Neuronal stem cell (in vitro differentiated cells): ENCODE measurements around the gene STARD8.

Source experiments
- DNase-seq: peaks from one replicate; pipeline ENCODE4 v3.0.0-alpha.2; 2013; ENCODE audit warnings: low spot score
- H2AFZ ChIP-seq: one replicate; pipeline ENCODE4 v1.6.1; 2013; ENCODE audit warnings: mild to moderate bottlenecking, low read length, inconsistent platforms
- H2AK5ac ChIP-seq: 2 replicates; pipeline ENCODE4 v1.6.1; 2013; ENCODE audit warnings: low read depth, mild to moderate bottlenecking, inconsistent platforms, low read length, moderate library complexity, mixed read lengths
- H2BK120ac ChIP-seq: 2 replicates; pipeline ENCODE4 v1.6.1; 2013; ENCODE audit warnings: low read depth, mild to moderate bottlenecking, inconsistent platforms, low read length, moderate library complexity, mixed read lengths
- H2BK12ac ChIP-seq: one replicate; pipeline ENCODE4 v1.6.1; 2013; ENCODE audit warnings: low read length, inconsistent platforms
- H2BK15ac ChIP-seq: 2 replicates; pipeline ENCODE4 v1.6.1; 2013; ENCODE audit warnings: mild to moderate bottlenecking, low read length, inconsistent platforms, mixed read lengths
- H2BK5ac ChIP-seq: one replicate; pipeline ENCODE4 v1.6.1; 2013; ENCODE audit warnings: inconsistent platforms, mild to moderate bottlenecking, low read length, moderate library complexity
- H3K14ac ChIP-seq: one replicate; pipeline ENCODE4 v1.6.1; 2013; ENCODE audit warnings: low read length, inconsistent platforms
- H3K18ac ChIP-seq: 2 replicates; pipeline ENCODE4 v1.6.1; 2013; ENCODE audit warnings: low read length, inconsistent platforms
- H3K23ac ChIP-seq: 2 replicates; pipeline ENCODE4 v1.6.1; 2013; ENCODE audit warnings: low read depth, mild to moderate bottlenecking, mixed read lengths, low read length, inconsistent platforms; ENCODE audit not compliant: poor library complexity
- H3K27ac ChIP-seq: replicated peaks from 3 replicates; pipeline ENCODE4 v1.5.1; 2013; ENCODE audit warnings: low read length, inconsistent platforms
- H3K27me3 ChIP-seq, 3 experiments: 2 replicates each; pipeline ENCODE4 v1.6.1; 2013; ENCODE audit warnings: low read length in 3 of 3, mild to moderate bottlenecking in 2 of 3, inconsistent platforms in 1 of 3, low read depth in 1 of 3, mixed read lengths in 1 of 3, moderate library complexity in 1 of 3; ENCODE audit not compliant: control insufficient read depth in 3 of 3, insufficient read depth in 3 of 3
- H3K36me3 ChIP-seq, 2 donors: replicated peaks in 1 of 2; 2 replicates each; pipeline ENCODE4 v1.6.1; 2013; ENCODE audit warnings: low read length in 2 of 2; ENCODE audit not compliant: control insufficient read depth in 2 of 2, insufficient read depth in 2 of 2
- H3K4ac ChIP-seq: 2 replicates; pipeline ENCODE4 v1.6.1; 2013; ENCODE audit warnings: inconsistent platforms, mild to moderate bottlenecking, low read length, moderate library complexity
- H3K4me1 ChIP-seq, 2 donors: 1 replicate in 1 of 2; 2 replicates in 1 of 2; pipeline ENCODE4 v1.6.1; 2013; ENCODE audit warnings: low read length in 2 of 2, low read depth in 1 of 2; ENCODE audit not compliant: control insufficient read depth in 2 of 2, insufficient read depth in 1 of 2
- H3K4me2 ChIP-seq: one replicate; pipeline ENCODE4 v1.6.1; 2013; ENCODE audit warnings: mild to moderate bottlenecking, low read length, inconsistent platforms; ENCODE audit not compliant: insufficient read depth, poor library complexity, severe bottlenecking
- H3K4me3 ChIP-seq, 2 donors: 2 replicates each; pipeline ENCODE4 v1.5.1; 2013; ENCODE audit warnings: low read length in 2 of 2, mild to moderate bottlenecking in 2 of 2, inconsistent platforms in 1 of 2, moderate library complexity in 1 of 2
- H3K79me1 ChIP-seq: one replicate; pipeline ENCODE4 v1.6.1; 2013; ENCODE audit warnings: low read depth, mild to moderate bottlenecking, inconsistent platforms, low read length, moderate library complexity
- H3K9ac ChIP-seq: one replicate; pipeline ENCODE4 v1.6.1; 2013; ENCODE audit warnings: mild to moderate bottlenecking, low read depth, low read length, inconsistent platforms; ENCODE audit not compliant: poor library complexity
- H3K9me3 ChIP-seq, 2 donors: replicated peaks in 1 of 2; 2 replicates each; pipeline versions ENCODE3 to v1.6.1; 2013; ENCODE audit warnings: low read length in 2 of 2, mild to moderate bottlenecking in 2 of 2, inconsistent platforms in 1 of 2, low read depth in 1 of 2, mixed read lengths in 1 of 2, moderate library complexity in 1 of 2; ENCODE audit not compliant: control insufficient read depth in 2 of 2, insufficient read depth in 1 of 2
- H4K8ac ChIP-seq: one replicate; pipeline ENCODE4 v1.6.1; 2013; ENCODE audit warnings: low read depth, mild to moderate bottlenecking, inconsistent platforms, low read length, moderate library complexity
- H4K91ac ChIP-seq: one replicate; pipeline ENCODE4 v1.6.1; 2013; ENCODE audit warnings: low read length, low read depth, mild to moderate bottlenecking, inconsistent platforms; ENCODE audit not compliant: poor library complexity
- WGBS, 2 donors: extraction: QIAGEN DNeasy Blood & Tissue Kit; methylation state at CpG; one replicate each; pipeline ENCODE4 v1.1.7; 2013; ENCODE audit warnings: missing lambda C conversion rate in 2 of 2, mixed read lengths in 1 of 2; ENCODE audit not compliant: insufficient read length in 2 of 2, insufficient replicate concordance in 1 of 2; ENCODE audit errors: extremely low coverage in 2 of 2; 5-methylcytosine and 5-hydroxymethylcytosine counted together

STARD8 gene

DNA sequence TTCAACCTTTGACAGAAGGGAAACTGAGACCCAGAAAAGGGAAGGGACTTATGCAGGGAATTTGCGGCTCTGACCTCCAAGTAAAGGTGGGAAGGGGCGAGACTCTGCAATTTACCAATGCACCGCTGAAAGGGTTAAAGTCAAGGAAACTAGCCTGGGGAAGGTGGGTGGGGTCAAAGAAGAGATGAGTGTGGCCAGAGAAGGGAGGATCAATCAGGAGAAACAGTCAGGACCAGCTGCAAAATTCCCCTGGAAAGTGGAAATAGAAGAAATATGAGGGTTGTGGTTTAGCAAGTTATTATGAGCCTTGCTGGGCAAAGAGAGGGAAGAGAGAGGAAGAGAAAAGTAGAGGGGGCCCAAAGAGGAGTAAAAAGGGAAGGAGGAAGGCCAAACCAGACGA, 30.5 kb downstream of the STARD8 start:
- H3K4me1 ChIP-seq: peaks cover 0 to 6% of the 10 kb centered on the region in 2 donors
- no peak overlapping the region for H2BK5ac ChIP-seq
- no CpG with 5 or more reads among the region's 4 CpGs for WGBS, 2 donors
- H3K36me3 ChIP-seq: no peaks in the 10 kb centered on the region
- no peak overlapping the region for H3K18ac ChIP-seq
- H3K4ac ChIP-seq: no peak overlapping the region
- H3K27ac ChIP-seq: no peak overlapping the region
- H3K14ac ChIP-seq: no peak overlapping the region
- no peak for DNase-seq
- no peak overlapping the region for H4K8ac ChIP-seq
- H2BK120ac ChIP-seq: no peak overlapping the region
- no peak overlapping the region for H2AK5ac ChIP-seq
- no peak overlapping the region for H2BK12ac ChIP-seq
- no peak overlapping the region for H3K23ac ChIP-seq
- no peaks in the 10 kb centered on the region for H3K9me3 ChIP-seq
- H3K9ac ChIP-seq: no peak overlapping the region
- peaks cover 0 to 1% (median 0%) of the 10 kb centered on the region in 3 experiments for H3K27me3 ChIP-seq
- no peak overlapping the region for H2AFZ ChIP-seq
- no peak overlapping the region for H2BK15ac ChIP-seq
- no peak overlapping the region for H3K4me3 ChIP-seq
- H3K4me2 ChIP-seq: no peak overlapping the region
- H4K91ac ChIP-seq: no peak overlapping the region
- no peaks in the 10 kb centered on the region for H3K79me1 ChIP-seq

GRCh38 chrX:68681443-68681941, 34.0 kb downstream of the STARD8 start:
- Histone ChIP-seq H3K9ac (no peak overlapping the region), H3K36me3 (no peaks in the 10 kb centered on the region), H3K79me1 (no peaks in the 10 kb centered on the region), H3K14ac (no peak overlapping the region), H4K91ac (no peak overlapping the region), H2AK5ac (no peak overlapping the region), H2BK12ac (no peak overlapping the region), H3K9me3 (no peaks in the 10 kb centered on the region), H4K8ac (no peak overlapping the region), H3K4me2 (no peak overlapping the region), H3K23ac (no peak overlapping the region), H3K27ac (no peak overlapping the region), H2BK5ac (no peak overlapping the region), H3K27me3 (peaks cover 0 to 2% (median 0%) of the 10 kb centered on the region in 3 experiments), H2BK15ac (no peak overlapping the region), H3K4ac (no peak overlapping the region), H2BK120ac (no peak overlapping the region), H3K18ac (no peak overlapping the region), H2AFZ (no peak overlapping the region), H3K4me3 (no peak overlapping the region), H3K4me1 (peaks cover 0 to 8% of the 10 kb centered on the region in 2 donors)
- DNase-seq: no peak
- WGBS, 2 donors: no CpG with 5 or more reads among the region's 2 CpGs

DNA sequence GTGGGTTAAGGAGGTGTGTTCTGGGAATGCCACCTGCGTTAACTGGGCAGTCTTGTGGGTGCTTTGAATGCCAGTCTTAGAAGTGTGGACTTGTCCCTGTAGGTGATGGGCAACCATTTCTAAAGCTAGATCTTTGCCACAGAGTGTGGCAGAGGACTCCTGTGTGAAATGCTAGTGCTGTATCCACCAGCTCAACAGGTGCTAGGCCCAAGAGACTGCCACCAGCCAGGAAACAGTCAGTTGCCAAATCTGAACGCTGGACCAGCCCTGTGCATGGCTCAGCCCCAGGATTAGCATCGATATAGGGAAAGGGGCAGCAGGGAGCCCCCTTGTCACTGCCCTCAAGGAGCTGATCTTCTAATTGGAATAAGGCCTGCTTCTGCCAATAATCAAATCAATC, 35.3 kb downstream of the STARD8 start:
- Histone ChIP-seq H3K4me3 (no peak overlapping the region), H2BK120ac (no peak overlapping the region), H3K4me1 (peaks cover 0 to 10% of the 10 kb centered on the region in 2 donors), H3K23ac (no peak overlapping the region), H3K9ac (no peak overlapping the region), H3K4ac (no peak overlapping the region), H2AFZ (no peak overlapping the region), H2BK12ac (no peak overlapping the region), H3K14ac (no peak overlapping the region), H3K27ac (no peak overlapping the region), H3K18ac (no peak overlapping the region), H2BK5ac (no peak overlapping the region), H3K79me1 (no peaks in the 10 kb centered on the region), H4K91ac (no peak overlapping the region), H3K27me3 (peaks cover 0 to 8% (median 0%) of the 10 kb centered on the region in 3 experiments), H3K36me3 (no peaks in the 10 kb centered on the region), H3K4me2 (no peak overlapping the region), H2BK15ac (no peak overlapping the region), H3K9me3 (no peaks in the 10 kb centered on the region), H4K8ac (no peak overlapping the region), H2AK5ac (no peak overlapping the region)
- DNase-seq: no peak
- no CpG with 5 or more reads among the region's 3 CpGs for WGBS, 2 donors

GRCh38 chrX:68683580-68683979, 36.1 kb downstream of the STARD8 start:
- Histone ChIP-seq H2BK120ac (no peak overlapping the region), H3K9me3 (no peaks in the 10 kb centered on the region), H3K4me3 (no peak overlapping the region), H3K23ac (no peak overlapping the region), H3K27me3 (peaks cover 0 to 8% (median 0%) of the 10 kb centered on the region in 3 experiments), H3K36me3 (no peaks in the 10 kb centered on the region), H3K4me2 (no peak overlapping the region), H3K79me1 (no peaks in the 10 kb centered on the region), H2BK5ac (no peak overlapping the region), H2BK15ac (no peak overlapping the region), H3K18ac (no peak overlapping the region), H3K4ac (no peak overlapping the region), H4K91ac (no peak overlapping the region), H3K14ac (no peak overlapping the region), H2BK12ac (no peak overlapping the region), H3K4me1 (peaks cover 0 to 7% of the 10 kb centered on the region in 2 donors), H2AFZ (no peak overlapping the region), H2AK5ac (no peak overlapping the region), H3K9ac (no peak overlapping the region), H3K27ac (no peak overlapping the region), H4K8ac (no peak overlapping the region)
- no peak for DNase-seq
- WGBS, 2 donors: no CpG with 5 or more reads among the region's 2 CpGs
